Middle frontal gyrus (tissue), 1 donor: ENCODE results near the gene CXCL6.

Source experiments
- DNase-seq: peaks from one replicate; pipeline ENCODE4 v3.0.0-alpha.2; 2015; ENCODE audit warnings: low spot score; ENCODE audit errors: extremely low spot score

Gene CXCL6

GRCh38 chr4:73842696-73843095 lies 6.2 kb downstream of the CXCL6 start:
- DNase-seq = no peak

DNA sequence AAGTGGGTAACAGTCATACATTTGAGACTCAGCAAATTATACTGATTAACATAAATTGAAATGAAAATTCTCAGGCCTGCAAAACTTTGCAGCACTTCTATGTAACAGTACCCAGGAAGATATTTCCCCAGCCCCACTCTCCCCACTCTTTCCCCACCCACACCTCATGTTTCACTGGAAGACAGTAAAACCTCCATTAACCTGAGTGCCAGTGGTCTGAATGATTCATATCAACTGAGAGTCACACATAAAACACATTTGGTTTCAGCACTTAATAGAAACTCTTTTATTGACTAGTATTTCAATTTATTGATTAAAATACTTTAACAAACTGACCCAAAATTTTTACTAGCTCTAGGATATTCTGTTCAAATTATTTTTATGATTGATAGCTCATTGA lies 6.9 kb downstream of the CXCL6 start:
- no peak for DNase-seq

- DNase-seq = no peak
Measured at GRCh38 chr4:73844345-73844744, 7.9 kb downstream of the CXCL6 start.

DNA sequence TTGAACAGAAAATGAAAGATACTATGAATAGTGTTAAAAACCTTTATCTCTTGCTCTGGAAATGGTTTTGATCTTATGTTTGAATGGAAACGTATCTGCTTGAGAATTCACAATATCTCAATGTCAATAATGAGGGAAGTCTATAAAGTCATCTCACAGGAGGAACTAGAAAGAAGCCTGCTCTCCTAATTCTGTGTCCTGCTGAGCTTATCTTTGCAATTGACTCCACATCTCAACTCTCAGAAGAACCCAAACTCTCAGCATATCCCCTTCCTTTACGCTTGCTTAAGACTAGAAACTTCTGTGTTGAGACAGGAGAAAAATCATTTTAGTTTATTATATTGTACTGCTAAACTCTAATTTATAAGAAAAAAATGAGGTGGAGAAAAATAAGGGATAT lies 8.3 kb downstream of the CXCL6 start:
- no peak for DNase-seq

- DNase-seq = no peak
Measured at GRCh38 chr4:73847526-73848182, 11.2 kb downstream of the CXCL6 start.

DNA sequence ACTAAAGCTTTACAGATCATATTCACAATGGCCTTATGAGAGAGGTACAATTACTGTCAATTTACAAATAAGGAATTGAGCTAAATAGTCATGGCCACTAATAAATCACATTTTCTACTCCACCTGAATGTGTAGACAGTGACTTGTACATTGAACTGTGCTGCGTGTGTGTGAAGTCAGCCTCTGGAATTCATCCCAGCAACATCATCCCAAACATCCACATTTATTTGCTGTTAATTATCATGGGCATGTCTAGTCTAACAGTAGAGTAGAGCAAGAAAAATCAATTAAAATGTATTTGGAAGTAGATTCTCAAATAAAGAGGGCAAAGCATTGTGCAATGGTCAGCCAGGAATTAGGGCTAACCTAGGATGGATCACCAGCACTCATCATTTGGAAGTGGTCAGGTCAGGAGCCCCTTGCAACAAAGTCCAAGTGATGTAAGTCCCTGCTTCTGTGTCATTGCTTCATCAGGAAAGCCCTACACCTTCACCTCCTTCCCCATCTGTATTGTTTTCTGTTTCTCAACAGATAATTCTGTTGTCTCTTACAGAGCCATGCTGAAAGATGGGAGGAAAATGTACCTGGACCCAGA lies 11.8 kb downstream of the CXCL6 start:
- DNase-seq = no peak

DNA sequence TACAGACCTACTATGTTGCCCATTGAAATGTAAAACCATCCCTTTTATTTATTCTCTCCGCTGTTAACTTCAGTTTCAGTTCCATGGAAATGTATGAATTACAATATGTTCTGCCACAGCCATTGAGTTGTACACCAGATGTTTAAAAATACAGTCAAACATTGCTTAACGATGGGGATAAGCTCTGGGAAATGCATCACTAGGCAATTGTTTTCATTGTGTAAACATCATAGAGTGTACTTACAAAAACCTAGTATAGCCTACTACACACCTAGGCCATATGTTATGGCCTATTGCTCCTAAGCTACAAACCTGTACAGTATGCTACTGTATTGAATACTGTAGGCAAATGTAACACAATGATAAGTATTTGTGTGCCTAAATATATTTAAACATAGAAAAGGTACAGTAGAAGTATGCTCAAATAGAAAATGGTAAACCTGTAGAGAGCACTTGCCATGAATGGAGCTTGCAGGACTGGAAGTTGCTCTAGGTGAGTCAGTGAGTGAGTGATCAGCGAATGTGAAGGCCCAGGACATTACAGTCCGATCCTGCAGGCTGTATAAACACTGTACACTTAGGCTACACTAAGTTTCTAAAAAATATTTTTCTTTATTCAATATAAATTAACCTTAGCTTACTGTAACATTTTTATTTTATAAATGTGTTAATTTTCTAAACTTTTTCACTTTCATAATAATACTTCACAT lies 13.9 kb downstream of the CXCL6 start:
- no peak for DNase-seq

DNA sequence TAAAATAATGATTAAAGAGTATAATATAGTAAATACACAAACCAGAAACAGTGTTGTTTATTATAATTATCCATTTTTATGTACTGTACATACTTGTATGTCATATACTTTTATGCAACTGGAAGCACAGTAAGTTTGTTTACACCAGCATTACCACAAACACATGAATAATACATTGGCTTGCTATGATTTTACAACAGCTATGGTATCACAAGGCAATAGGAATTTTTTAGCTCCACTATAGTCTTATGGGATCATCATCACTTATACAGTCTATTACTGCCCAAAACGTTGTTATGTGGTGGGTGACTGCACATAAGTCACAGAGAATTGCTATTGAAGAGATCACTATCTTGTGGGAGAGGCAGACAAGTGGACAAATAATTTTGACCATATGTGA lies 14.8 kb downstream of the CXCL6 start:
- no peak for DNase-seq

DNA sequence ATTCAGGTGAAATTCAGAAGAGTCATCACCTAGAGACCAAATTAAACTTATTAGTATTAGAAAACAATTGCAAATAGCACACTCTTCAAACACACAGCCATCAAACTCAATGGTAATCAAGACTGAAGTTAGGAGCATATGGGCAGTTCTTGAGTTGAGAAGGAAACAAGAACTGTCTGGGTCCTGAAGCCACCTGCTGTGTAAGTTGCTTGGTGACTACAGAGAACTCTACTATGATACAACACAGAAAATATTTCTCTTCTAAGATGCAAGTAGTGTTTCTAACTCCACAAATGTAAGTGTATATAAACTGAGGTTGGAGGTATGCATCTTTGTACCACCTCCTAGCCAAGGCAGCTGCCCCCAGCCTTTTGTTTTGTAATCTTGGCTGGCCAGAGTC lies 16.3 kb downstream of the CXCL6 start:
- DNase-seq = no peak

- no peak for DNase-seq
Measured at GRCh38 chr4:73853246-73853704, 16.8 kb downstream of the CXCL6 start, which contains the start of gene PF4V1. PF4V1 (plus strand) TSS chr4:73853296; CDS start chr4:73853363, 67 bp downstream.

DNA sequence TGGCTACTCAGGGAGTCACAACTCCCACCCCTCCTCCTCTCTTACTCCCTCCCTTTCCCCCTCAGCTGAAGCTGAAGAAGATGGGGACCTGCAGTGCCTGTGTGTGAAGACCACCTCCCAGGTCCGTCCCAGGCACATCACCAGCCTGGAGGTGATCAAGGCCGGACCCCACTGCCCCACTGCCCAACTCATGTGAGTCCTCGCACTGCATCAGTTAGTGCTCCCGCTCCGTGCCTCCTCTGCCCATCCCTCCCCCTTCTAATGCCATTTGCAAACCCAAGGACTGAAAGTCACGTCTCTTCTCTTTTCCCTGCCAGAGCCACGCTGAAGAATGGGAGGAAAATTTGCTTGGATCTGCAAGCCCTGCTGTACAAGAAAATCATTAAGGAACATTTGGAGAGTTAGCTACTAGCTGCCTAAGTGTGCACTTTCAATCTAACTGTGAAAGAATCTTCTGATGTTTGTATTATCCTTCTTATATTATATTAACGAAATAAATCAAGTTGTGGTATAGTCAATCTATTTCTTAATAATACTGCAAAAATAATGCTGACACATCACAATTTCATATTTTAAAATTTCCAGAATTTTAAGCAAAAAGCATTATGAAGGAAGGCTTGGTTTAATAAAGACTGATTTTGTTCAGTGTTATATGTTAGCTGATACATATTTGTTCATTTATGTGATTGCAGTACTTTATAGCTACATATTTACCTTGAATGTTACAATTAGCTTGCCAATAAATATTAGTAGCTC lies 17.4 kb downstream of the CXCL6 start:
- no peak for DNase-seq

- no peak for DNase-seq
Measured at GRCh38 chr4:73855406-73855805, 18.9 kb downstream of the CXCL6 start.

GRCh38 chr4:73856518-73856917 lies 20.0 kb downstream of the CXCL6 start:
- DNase-seq = no peak

DNA sequence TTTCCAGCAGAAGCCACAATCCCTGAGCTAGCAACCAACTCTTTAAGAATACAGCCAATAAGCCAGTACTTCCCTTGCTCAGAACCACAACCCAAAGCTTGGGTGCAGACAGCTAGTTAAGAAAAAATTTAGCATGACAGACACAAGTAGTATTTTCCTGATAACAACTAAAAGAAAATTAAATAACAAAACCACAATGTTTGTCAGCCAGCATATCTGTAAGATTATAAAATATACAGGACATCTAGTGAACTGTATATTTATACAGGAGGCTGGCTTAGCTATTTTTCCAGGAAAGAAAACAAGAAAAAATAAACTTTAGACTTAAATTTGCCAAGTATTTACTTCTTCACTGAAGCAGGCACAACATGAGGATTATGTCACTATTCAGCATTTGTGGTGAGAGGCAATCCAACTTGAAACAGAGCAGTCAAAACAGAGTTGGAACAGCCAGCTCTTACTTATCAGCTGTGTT lies 23.2 kb downstream of the CXCL6 start:
- no peak for DNase-seq

- DNase-seq = no peak
Measured at GRCh38 chr4:73860181-73860580, 23.7 kb downstream of the CXCL6 start.

- no peak for DNase-seq
Measured at GRCh38 chr4:73860917-73861316, 24.4 kb downstream of the CXCL6 start.

DNA sequence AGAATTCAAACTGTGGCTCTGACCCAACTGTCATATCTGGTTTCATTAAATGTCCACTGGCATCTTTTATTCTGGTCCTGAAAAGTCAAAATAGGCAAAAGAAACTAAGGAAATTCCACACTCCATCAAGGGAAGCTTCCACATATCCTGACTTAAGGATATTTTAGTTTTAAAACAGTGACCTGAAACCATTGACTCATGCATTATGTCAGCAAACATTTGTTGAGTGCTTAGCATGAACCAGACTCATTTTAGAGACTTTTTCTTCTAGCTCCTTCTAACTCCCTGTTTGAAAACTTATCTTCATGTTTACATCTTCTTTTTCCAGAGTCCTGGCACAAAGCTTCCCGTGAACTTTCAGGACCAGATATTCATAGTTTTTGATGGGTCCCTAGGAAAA lies 25.8 kb downstream of the CXCL6 start:
- DNase-seq = no peak

DNA sequence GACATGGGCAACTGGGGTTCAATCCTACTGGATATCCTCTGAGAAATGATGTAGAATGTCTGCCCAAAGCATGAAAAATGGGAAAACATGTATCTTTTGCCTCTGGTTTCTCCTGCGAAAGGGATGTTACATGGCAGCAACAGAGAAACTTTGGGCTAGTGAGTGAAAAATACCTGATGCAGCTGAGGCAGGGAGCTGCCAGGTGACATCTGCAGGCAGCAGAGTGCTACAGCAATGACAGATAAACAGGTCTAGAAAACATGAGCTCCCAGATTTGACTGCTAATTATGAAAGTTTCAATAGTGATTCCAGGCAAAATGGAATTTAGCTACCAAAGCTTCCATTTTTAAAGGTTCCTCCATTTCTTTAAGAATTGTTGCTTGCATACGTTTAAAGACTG lies 27.9 kb downstream of the CXCL6 start:
- DNase-seq = no peak

- DNase-seq = no peak
Measured at GRCh38 chr4:73864961-73865360, 28.5 kb downstream of the CXCL6 start.

DNA sequence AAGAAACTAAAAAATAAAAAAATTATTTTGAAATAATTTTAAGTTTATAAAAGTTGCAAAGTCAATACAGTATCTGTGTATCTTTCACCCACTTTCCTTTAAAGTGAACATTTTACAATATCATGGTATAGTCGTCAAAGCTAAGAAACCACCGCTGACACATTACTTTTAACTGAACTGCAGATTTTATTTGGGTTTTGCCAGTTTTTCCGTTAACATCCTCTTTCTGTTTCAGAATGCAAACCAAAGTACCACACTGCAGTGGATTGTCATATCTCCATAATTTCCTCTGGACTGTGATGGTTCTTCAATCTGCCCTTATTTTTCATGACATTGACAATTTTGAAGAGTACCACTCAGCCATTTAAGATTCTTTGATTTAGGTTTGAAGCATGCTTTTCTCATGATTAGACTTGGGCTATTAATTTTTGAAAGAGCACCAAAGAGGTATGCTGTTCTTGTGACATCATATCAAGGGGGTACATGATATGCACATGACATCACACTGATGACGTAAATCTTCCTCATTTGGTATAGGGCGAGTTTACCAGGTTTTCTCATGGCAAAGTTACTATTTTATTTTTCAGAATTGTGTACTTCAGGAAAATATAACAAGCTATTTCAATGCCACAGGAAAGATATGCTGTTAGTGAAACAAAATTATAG lies 29.1 kb downstream of the CXCL6 start:
- no peak for DNase-seq

GRCh38 chr4:73866246-73866645 lies 29.8 kb downstream of the CXCL6 start:
- no peak for DNase-seq
